WTC11 (cell line): Measurements from ENCODE around the gene PFDN5. TPM values are rescaled to one million over a fixed set of nuclear protein-coding genes. Genes with fewer than 3 reads are reported as not detected.

Experiments
- ATAC-seq: fragments of 200-7000 bp; cut with Tn5 transposase; 2 replicates; pipeline ENCODE4 v1.10.0; 2021; ENCODE audit warnings: mild to moderate bottlenecking, moderate library complexity
- CTCF ChIA-PET: fragments of 300-600 bp; sonication (Branson Sonifier 250); formaldehyde crosslinking; loops from one replicate; lab custom pipeline; 2021; ENCODE audit warnings: antibody characterized with exemption; lab: Charles Lee
- POLR2A ChIA-PET: fragments of 350-600 bp; sonication (Branson Sonifier 250); formaldehyde crosslinking; loops from one replicate; lab custom pipeline; 2021; ENCODE audit warnings: antibody characterized with exemption; lab: Charles Lee
- DNase-seq: peaks from one replicate; pipeline ENCODE4 v3.0.0; 2021; ENCODE audit warnings: low spot score
- H3K27ac Mint-ChIP-seq: 2 replicates; pipeline ENCODE4 v1.8.0; 2021; ENCODE audit warnings: mixed read lengths
- H3K27me3 Mint-ChIP-seq: 2 replicates; pipeline ENCODE4 v1.8.0; 2021; ENCODE audit warnings: low read depth, mild to moderate bottlenecking, moderate library complexity, mixed read lengths
- H3K36me3 Mint-ChIP-seq: 2 replicates; pipeline ENCODE4 v1.8.0; 2021; ENCODE audit warnings: mixed read lengths
- H3K4me1 Mint-ChIP-seq: 2 replicates; pipeline ENCODE4 v1.8.0; 2022; ENCODE audit warnings: mixed read lengths
- H3K4me3 Mint-ChIP-seq: 2 replicates; pipeline ENCODE4 v1.8.0; 2021; ENCODE audit warnings: mild to moderate bottlenecking, moderate library complexity, mixed read lengths
- H3K9me3 Mint-ChIP-seq: 2 replicates; pipeline ENCODE4 v1.8.0; 2021; ENCODE audit warnings: mixed read lengths
- CTCF ChIP-seq: fragments of 200-600 bp; IDR thresholded peaks from 2 replicates; pipeline ENCODE4 v1.8.0; 2022; ENCODE audit warnings: antibody characterized with exemption
- ERG ChIP-seq: fragments of 250-450 bp; sonication (Bioruptor Pico); IDR thresholded peaks from 2 replicates; pipeline ENCODE4 v1.8.0; 2021; ENCODE audit warnings: mild to moderate bottlenecking
- HMGA2 ChIP-seq: fragments of 250-450 bp; sonication (Bioruptor Pico); IDR thresholded peaks from 2 replicates; pipeline ENCODE4 v1.4.0; 2021; ENCODE audit warnings: mild to moderate bottlenecking, moderate library complexity
- HMGXB4 ChIP-seq: sonication (generic); formaldehyde crosslinking; IDR thresholded peaks from 2 replicates; pipeline ENCODE4 v1.8.1; 2023; ENCODE audit warnings: mild to moderate bottlenecking, moderate library complexity, missing genetic modification reagents
- MLX ChIP-seq: sonication (generic); formaldehyde crosslinking; IDR thresholded peaks from 2 replicates; pipeline ENCODE4 v1.8.1; 2023; ENCODE audit warnings: mild to moderate bottlenecking, missing genetic modification reagents, moderate library complexity
- NR3C1 ChIP-seq: sonication (generic); formaldehyde crosslinking; conservative IDR thresholded peaks from 2 replicates; pipeline ENCODE4 v1.8.1; 2023; ENCODE audit warnings: low read depth, mild to moderate bottlenecking, missing genetic modification reagents
- PRDM15 ChIP-seq: sonication (generic); formaldehyde crosslinking; IDR thresholded peaks from 2 replicates; pipeline ENCODE4 v1.8.0; 2022; ENCODE audit warnings: missing genetic modification reagents
- SMAD3 ChIP-seq: sonication (generic); formaldehyde crosslinking; IDR thresholded peaks from 2 replicates; pipeline ENCODE4 v1.8.0; 2022; ENCODE audit warnings: missing genetic modification reagents, mild to moderate bottlenecking, borderline replicate concordance
- TEAD4 ChIP-seq: sonication (generic); formaldehyde crosslinking; IDR thresholded peaks from 2 replicates; pipeline ENCODE4 v1.8.0; 2022; ENCODE audit warnings: mild to moderate bottlenecking, missing genetic modification reagents
- TP53 ChIP-seq: sonication (generic); formaldehyde crosslinking; IDR thresholded peaks from 2 replicates; pipeline ENCODE4 v1.8.1; 2023; ENCODE audit warnings: mild to moderate bottlenecking, missing genetic modification reagents
- ZNF263 ChIP-seq: sonication (generic); formaldehyde crosslinking; IDR thresholded peaks from 2 replicates; pipeline ENCODE4 v1.8.1; 2022; ENCODE audit warnings: low read depth, mild to moderate bottlenecking, moderate library complexity, missing genetic modification reagents
- ZSCAN18 ChIP-seq: fragments of 250-450 bp; sonication (Bioruptor Pico); IDR thresholded peaks from 2 replicates; pipeline ENCODE4 v2.1.2; 2022; ENCODE audit warnings: mild to moderate bottlenecking, moderate library complexity
- total RNA-seq: library from RNA; stranded (reverse); gene quantifications from 3 replicates; pipeline ENCODE4 v1.2.3, GENCODE V29; 2021

Gene PFDN5
- total RNA-seq, 1 experiment from 2014 or later = 263 TPM

GRCh38 chr12:53300187-53300586, 4.8 kb downstream of the PFDN5 start:
- DNase-seq (no peak), ATAC-seq (no peak)
- peaks cover 34% of the 10 kb centered on the region for H3K36me3 Mint-ChIP-seq
- POLR2A ChIA-PET = interaction anchor here (0.7 to 2.5 kb wide), 3 partner anchors 21 to 201 kb away, joined by 3 to 8 read pairs (median 4); partner anchors contain the start of genes AAAS, ESPL1 and TARBP2
- H3K27me3 Mint-ChIP-seq = no peaks in the 10 kb centered on the region
- H3K9me3 Mint-ChIP-seq = no peaks in the 10 kb centered on the region
- CTCF ChIA-PET = interaction anchor here (0.7 to 3.6 kb wide), 12 partner anchors 22 to 235 kb away, joined by 3 to 66 read pairs (median 6); partner anchors contain the start of gene AAAS
- peak overlapping the region; percentile 87 for H3K4me3 Mint-ChIP-seq
- H3K4me1 Mint-ChIP-seq = peaks cover 25% of the 10 kb centered on the region
- H3K27ac Mint-ChIP-seq = peak overlapping the region; percentile 82
- TF ChIP-seq NR3C1 (CRISPR knock-in tag) = 0 out of 2 replicates have a peak, but pooled peaks have one; percentile 3
- no peak for TF ChIP-seq PRDM15 (CRISPR knock-in tag)
- TF ChIP-seq, all 79 proteins: peak for 1

- Mint-ChIP-seq H3K36me3 (peaks cover 47% of the 10 kb centered on the region), H3K4me1 (peaks cover 18% of the 10 kb centered on the region), H3K9me3 (no peaks in the 10 kb centered on the region), H3K4me3 (no peak overlapping the region; the same call in 1 of the 2 replicates), H3K27me3 (no peaks in the 10 kb centered on the region), H3K27ac (no peak overlapping the region)
- POLR2A ChIA-PET = interaction anchor here (0.5 kb wide), 1 partner anchor 1970 kb away, joined by 3 read pairs; no protein-coding TSS in a partner anchor
- DNase-seq = no peak
- CTCF ChIA-PET = interaction anchor here (1.0 to 2.1 kb wide), 4 partner anchors 18 to 91 kb away, joined by 3 to 16 read pairs (median 3); partner anchors contain the start of gene AAAS
- no peak for ATAC-seq
- TF ChIP-seq ERG (CRISPR knock-in tag) (no peak), ZSCAN18 (CRISPR knock-in tag) (no peak), TP53 (CRISPR knock-in tag) (no peak), HMGXB4 (CRISPR knock-in tag) (no peak), TEAD4 (CRISPR knock-in tag) (no peak), ZNF263 (CRISPR knock-in tag) (no peak), HMGA2 (CRISPR knock-in tag) (no peak), SMAD3 (no peak), CTCF (no peak), MLX (no peak)
- TF ChIP-seq, all 79 proteins: peak for 0
Measured at GRCh38 chr12:53302903-53303302, 7.6 kb downstream of the PFDN5 start.
